LNCAP (cell line): ENCODE measurements around the gene VSIG10L.

Experiments used
- CTCF ChIP-seq: fragments of 450-650 bp; IDR thresholded peaks from 2 replicates; pipeline ENCODE4 v1.5.1; 2017; ENCODE audit warnings: mild to moderate bottlenecking

VSIG10L gene

GRCh38 chr19:51282335-51282734 lies 59.6 kb downstream of the VSIG10L start:
- no peak for TF ChIP-seq CTCF
